ENCODE data around the gene ASXL3.

The ASXL3 gene

DNA sequence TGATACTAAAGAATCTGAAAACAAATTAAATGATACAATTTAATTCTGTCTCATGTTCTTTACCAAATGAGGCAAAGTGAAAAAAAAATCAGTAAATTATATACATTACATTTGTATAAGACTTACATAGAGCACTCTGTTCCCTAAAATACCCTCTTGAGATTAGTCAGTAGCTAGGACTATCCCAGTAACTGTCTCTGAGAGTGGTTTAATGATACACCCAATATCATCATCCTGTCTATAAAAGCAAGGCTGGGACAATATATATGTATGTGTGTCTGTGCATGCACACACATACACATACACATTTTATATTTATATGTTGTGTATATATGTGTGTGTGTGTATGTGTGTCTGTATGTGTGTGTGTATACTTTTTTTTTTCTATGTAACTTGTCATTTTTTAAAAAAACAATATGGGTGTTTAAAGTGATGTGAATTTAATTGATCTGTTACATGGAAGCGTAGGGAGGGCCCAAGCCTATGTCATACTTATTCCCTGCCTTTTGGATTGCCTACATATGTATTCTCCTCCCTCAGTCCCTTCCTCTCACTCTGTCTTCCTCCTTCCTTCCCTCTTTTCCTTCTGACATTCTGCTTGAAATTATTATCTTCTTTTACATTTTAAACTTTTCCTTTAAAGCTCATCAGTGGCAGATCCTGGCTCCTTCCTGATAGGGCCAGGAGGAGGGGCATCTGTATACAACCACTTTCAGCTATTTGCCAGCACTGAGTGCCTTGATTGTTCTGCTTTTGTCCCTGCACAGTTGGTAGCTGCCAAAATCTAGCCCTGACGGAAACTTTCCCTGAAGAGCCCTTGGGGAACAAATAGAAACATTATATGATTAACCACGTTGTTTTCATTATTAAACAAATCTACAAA, 6.8 kb downstream of the ASXL3 start:
- DNase-seq, result no peak

DNA sequence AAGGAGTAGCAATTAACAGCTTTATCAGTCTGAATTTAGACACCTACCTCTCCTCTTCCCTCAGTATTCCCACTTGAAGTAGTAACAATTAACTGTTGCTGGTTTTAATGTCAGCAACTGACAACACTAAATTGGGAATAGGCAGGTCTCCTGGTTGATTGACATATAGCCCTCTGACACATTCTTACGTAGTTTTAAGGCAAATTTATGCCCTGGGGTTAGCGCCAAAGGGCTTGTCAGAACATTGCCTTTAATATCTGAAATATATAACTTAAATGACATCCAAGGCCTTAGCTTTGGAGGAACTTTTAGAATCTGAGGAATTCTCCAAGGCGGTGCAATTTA, 7.4 kb downstream of the ASXL3 start:
- no peak for DNase-seq

DNA sequence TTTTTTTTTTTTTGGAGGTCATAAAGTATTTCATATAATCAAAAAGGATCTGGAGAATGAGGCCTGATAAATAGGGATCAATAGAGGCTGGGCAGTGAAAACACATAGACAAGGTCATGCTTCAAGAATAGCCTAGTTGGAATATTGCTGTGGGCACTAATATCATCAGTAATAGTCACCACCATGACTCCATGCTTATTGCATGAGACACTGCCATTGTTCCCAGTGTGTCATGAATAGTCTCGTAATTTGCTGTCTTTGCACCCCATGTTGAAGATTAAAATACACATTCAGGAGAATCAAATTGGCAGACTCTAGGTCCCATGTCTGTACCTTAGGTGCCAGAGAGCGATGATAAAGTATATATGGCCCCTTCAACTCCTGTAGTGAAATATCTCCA, 10.3 kb downstream of the ASXL3 start:
- no peak for DNase-seq

DNA sequence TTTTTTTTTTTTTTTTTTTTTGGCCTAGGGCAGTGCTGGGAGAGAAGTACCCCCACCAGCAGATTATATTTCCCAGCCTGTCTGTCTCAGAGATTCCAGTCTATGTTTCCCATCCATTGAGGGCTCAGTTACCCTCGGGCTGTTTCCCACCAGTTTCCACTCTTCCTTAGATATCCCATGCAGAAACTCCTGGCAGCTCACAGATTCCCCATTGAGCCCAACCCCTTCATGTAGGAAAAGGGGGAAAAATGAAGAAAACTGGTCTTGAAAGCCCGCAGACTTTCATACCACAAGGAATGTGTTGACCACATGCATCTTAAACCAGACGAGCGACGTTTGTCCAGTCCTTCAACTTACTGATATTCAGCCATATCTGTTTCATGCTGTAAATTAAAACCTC, 15.2 kb downstream of the ASXL3 start:
- DNase-seq, result no peak

DNA sequence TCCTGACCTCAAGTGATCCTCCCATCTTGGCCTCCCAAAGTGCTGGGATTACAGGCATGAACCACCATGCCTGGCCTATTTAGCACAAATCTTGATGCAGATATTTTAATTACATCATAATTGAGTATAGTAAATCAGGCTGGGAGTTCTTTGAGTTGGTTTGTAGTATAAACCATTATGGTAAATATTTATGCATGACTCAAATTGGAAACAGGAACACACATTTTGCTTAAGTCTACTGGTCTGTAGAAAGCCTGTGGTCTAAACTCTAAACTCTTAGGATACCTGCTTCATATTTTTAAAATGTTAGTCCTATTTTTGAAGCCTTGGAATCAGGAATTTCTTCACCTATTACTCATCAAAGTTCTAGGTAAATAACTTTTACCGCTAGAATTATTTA, 16.8 kb downstream of the ASXL3 start:
- DNase-seq, result no peak

GRCh38 chr18:33596178-33596854, 18.3 kb downstream of the ASXL3 start:
- DNase-seq, result no peak

- no peak for DNase-seq
Observed at GRCh38 chr18:33600846-33601245, 22.8 kb downstream of the ASXL3 start.

DNA sequence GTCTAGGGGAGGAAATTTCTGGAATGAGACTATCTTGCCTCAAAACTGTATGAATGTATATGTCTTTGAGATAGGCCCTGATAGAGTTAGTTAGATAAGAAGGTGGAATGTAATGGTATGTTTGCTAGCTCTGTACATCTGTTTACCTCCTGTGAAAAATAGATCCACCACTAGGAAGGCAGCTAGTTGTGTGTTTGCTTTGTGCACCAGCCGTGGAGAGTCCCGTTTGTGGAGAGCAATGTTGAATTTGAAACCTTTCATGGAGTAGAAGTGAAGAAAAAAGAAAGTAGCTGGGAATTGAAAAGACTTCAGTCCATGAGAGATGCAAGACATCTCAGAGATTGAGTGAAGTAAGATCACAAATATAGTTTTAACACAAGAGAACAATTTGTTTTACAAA, 25.4 kb downstream of the ASXL3 start:
- no peak for DNase-seq

- DNase-seq, result no peak
Observed at GRCh38 chr18:33605250-33605649, 27.2 kb downstream of the ASXL3 start.

DNA sequence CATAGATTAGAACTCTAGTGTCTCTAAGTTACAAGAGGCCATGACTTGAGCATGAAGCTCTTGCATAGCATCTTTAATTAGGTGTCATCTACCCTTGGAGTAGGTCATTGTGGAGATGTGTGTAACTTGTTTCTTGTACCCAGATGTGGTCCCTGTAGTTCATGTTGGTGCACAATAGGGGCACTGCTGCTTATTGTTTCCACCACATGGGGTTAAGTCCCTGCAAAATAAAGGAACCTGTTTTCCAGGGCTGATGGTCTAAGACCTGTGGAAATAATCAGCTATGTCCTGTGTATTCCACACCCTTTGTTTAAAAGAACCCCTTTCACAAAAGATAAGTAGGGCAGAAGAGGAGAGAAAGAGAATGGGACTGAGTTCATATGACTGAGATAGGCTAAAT, 28.6 kb downstream of the ASXL3 start:
- no peak for DNase-seq

- DNase-seq, result no peak
Observed at GRCh38 chr18:33611525-33612135, 33.6 kb downstream of the ASXL3 start.

GRCh38 chr18:33612632-33613031, 34.6 kb downstream of the ASXL3 start:
- DNase-seq, result no peak

GRCh38 chr18:33616556-33616955, 38.5 kb downstream of the ASXL3 start:
- DNase-seq, result no peak

GRCh38 chr18:33627114-33627513, 49.1 kb downstream of the ASXL3 start:
- no peak for DNase-seq

GRCh38 chr18:33630476-33630875, 52.5 kb downstream of the ASXL3 start:
- no peak for DNase-seq

DNA sequence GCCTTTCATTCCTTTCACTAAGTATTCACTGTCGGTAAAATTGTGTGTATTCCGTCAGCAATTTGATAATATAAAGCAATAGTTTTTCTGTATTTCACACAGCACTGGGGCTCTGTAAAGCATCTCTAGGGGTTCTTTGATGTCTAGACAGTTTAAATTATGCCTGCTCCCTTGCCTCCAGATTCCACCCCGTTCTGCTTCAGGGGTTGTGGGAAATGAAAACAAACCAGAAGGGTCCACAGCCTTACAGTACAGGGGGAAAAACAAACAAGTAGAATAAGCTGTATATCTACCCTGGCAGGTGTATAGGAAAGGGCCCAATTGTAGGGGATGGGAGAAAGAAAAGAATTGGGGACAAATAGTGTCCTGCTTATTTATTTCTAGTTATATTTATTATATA, 63.1 kb downstream of the ASXL3 start:
- no peak for DNase-seq

DNA sequence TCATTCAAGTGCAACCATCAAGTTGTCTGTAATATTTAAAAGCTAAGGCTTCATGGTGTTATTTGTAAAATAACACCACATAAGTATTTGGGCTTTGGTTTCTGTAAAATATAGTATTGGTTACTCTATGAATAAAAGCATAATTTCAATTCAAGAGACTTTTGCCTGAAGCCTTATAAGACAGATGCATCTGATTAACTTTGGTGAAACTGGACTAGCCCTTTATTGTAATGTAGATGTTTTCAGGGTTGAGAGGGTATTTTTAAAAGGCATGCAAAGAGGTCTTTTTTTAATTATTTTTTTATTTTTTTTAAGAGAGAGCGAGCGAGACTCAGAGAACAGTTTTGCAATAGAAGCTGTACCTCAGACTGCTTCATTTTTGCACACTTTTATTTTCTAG, 66.5 kb downstream of the ASXL3 start:
- no peak for DNase-seq

DNA sequence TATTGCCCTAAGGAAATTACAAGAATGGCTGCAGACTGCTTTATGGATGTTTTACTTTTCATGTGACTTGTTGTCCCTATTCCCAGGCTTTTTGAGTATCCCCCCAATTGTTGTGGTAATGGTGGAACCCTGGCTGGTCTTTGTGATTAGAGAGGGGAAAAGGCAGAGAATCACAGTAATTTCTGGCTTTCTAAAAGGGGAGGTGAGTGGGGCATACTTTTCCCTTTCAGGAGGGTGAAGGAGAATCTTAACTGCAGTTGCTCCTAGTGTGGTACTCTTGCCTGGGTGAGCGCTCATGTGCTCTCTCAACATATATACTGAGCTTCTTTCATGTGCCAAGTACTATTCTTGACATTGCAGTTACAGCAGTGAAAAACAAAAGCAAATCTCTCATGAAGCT, 69.3 kb downstream of the ASXL3 start:
- DNase-seq, result no peak

- no peak for DNase-seq
Observed at GRCh38 chr18:33652635-33653034, 74.6 kb downstream of the ASXL3 start.

GRCh38 chr18:33653231-33653630, 75.2 kb downstream of the ASXL3 start:
- DNase-seq, result no peak

- DNase-seq, result no peak
Observed at GRCh38 chr18:33656889-33657448, 79.0 kb downstream of the ASXL3 start.

DNA sequence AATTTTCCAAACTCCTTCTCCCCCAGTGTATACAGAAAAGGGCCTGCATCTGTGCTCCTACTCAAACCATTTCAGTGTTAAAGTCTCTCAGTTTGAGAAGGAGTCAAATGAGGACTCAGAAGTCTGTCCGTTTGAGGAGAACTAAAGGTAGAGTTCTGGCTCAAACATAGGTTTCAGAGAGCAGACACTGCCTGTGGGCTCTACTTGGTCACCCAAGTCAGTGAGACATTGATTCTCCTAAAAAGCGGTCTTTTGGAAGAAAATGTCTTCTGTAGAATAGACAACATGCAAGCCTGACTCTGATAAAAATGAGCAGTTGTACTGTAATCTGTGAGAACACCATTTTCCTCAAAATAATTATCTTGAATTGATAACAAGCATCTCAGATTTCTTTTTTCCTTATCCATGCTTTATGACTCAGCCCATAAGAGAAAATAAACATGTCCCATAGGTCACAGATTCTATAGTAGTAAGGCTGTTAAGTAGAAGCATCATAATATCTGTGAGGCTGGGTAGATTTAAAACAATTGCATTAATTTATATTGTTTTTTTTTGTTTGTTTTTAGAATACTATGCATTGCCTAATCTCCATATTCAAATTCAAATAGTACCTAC, 82.8 kb downstream of the ASXL3 start:
- DNase-seq, result no peak

GRCh38 chr18:33664241-33664874, 86.3 kb downstream of the ASXL3 start:
- no peak for DNase-seq
